ENCODE measurements around the gene PSTK. TPM values are rescaled to one million over a fixed set of nuclear protein-coding genes. Genes with fewer than 3 reads are reported as not detected.

PSTK gene
- total and polyA plus RNA-seq, 2 of the 13 experiments (the other 11 are each of a cell fraction or from before 2014, with no cell fraction given) = 8.2 to 9.3 TPM

DNA sequence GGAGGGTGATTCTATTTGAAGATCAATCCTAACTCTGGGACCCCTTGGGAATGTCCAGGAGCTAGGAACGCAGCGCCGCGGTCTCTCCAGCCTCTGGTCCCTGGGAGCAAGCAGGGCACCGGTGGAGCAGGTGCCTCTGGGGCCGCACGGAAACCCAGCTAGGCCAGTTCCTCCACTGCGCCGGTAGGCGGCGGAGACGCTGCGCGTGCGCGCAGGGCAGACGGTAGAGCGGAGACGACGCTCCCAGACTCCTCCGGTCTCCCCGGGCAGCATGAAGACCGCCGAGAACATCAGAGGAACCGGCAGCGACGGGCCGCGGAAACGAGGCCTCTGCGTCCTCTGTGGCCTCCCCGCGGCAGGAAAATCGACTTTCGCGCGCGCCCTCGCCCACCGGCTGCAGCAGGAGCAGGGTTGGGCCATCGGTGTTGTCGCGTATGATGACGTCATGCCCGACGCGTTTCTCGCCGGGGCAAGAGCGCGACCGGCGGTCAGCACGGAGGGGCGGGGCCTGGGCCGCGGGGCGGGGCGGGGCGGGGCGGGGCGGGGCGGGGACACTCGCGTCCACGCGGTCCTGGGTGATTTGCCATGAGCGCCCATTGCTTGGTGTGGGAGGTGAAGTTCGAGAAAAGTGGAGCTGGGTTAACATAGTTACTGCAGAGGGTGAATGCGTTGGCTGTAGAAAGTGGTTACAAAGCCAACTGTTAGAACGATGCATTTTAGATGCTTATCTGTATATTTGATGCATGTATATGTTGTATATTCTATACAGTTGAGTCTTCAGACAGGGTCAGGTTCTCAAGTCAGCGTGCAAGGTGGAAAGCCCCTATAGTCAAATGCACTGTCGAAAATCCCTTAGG lies at the start of gene PSTK (continued):
- TF ChIP-seq, protein P1, sequence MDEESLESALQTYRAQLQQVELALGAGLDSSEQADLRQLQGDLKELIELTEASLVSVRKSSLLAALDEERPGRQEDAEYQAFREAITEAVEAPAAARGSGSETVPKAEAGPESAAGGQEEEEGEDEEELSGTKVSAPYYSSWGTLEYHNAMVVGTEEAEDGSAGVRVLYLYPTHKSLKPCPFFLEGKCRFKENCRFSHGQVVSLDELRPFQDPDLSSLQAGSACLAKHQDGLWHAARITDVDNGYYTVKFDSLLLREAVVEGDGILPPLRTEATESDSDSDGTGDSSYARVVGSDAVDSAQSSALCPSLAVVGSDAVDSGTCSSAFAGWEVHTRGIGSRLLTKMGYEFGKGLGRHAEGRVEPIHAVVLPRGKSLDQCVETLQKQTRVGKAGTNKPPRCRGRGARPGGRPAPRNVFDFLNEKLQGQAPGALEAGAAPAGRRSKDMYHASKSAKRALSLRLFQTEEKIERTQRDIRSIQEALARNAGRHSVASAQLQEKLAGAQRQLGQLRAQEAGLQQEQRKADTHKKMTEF (CRISPR knock-in tag; IDR thresholded peaks at IDR 0.05) = peak; percentile 83
- no peak for TF ChIP-seq SYNCRIP (IDR thresholded peaks at IDR 0.05; ENCODE audit: insufficient read depth, low read depth, low read length)
- TF ChIP-seq ZNF792 (CRISPR knock-in tag; IDR thresholded peaks at IDR 0.05) = peak; percentile 62; the same call in 1 of the 2 replicates
- peak; percentile 70; the same call in 1 of the 2 replicates for TF ChIP-seq ZFP37 (CRISPR knock-in tag; IDR thresholded peaks at IDR 0.05; ENCODE audit: borderline replicate concordance)
- no peak for TF ChIP-seq ATF5 (CRISPR knock-in tag; IDR thresholded peaks at IDR 0.05; ENCODE audit: low read depth)
- peak; percentile 87 for TF ChIP-seq ZFY (CRISPR knock-in tag; IDR thresholded peaks at IDR 0.05)
- TF ChIP-seq ZNF564 (CRISPR knock-in tag; IDR thresholded peaks at IDR 0.05) = peak; percentile 64; the same call in 1 of the 2 replicates
- TF ChIP-seq KMT2B (CRISPR knock-in tag; IDR thresholded peaks at IDR 0.05) = peak; percentile 95
- TF ChIP-seq ZKSCAN8 (CRISPR knock-in tag; IDR thresholded peaks at IDR 0.05; ENCODE audit: borderline replicate concordance) = no peak
- TF ChIP-seq GLMP (CRISPR knock-in tag; IDR thresholded peaks at IDR 0.05; ENCODE audit: borderline replicate concordance) = no peak
- peak; percentile 48; the same call in 1 of the 2 replicates for TF ChIP-seq MED1 (CRISPR knock-in tag; IDR thresholded peaks at IDR 0.05)
- peak; percentile 96 for TF ChIP-seq ASH2L (IDR thresholded peaks at IDR 0.05; ENCODE audit: insufficient read length, low read depth, low read length)
- TF ChIP-seq SPEN (CRISPR knock-in tag; IDR thresholded peaks at IDR 0.05; ENCODE audit: low read depth) = peak; percentile 65
- peak; percentile 48; the same call in 1 of the 2 replicates for TF ChIP-seq ZMAT3 (CRISPR knock-in tag; conservative IDR thresholded peaks at IDR 0.05)
- TF ChIP-seq ZFP41 (CRISPR knock-in tag; IDR thresholded peaks at IDR 0.05; ENCODE audit: borderline replicate concordance) = no peak
- TF ChIP-seq TCF7L2 (IDR thresholded peaks at IDR 0.05; ENCODE audit: low read depth, low read length) = no peak
- peak; percentile 86 for TF ChIP-seq SALL1 (CRISPR knock-in tag; IDR thresholded peaks at IDR 0.05)
- TF ChIP-seq ZFP62 (CRISPR knock-in tag; IDR thresholded peaks at IDR 0.05) = no peak
- TF ChIP-seq AKNA (CRISPR knock-in tag; IDR thresholded peaks at IDR 0.05; ENCODE audit: borderline replicate concordance) = peak; percentile 82; the same call in 1 of the 2 replicates
- no peak for TF ChIP-seq KLF13 (CRISPR knock-in tag; IDR thresholded peaks at IDR 0.05)
- no peak for TF ChIP-seq ZNF30 (CRISPR knock-in tag; IDR thresholded peaks at IDR 0.05)
- TF ChIP-seq MIER2 (CRISPR knock-in tag; IDR thresholded peaks at IDR 0.05) = no peak
